IPS DF 19.7 (cell line): ENCODE results near the gene PITPNC1.
"Not testable (repeated sequence)": the region's sequence is repeated elsewhere in the genome, so short reads cannot be mapped to it uniquely, and the experiment has no call there.

Experiments used
- DNase-seq: peaks from one replicate; pipeline ENCODE4 v3.0.0-alpha.2; 2013; ENCODE audit warnings: low read depth, low spot score

The PITPNC1 gene

DNA sequence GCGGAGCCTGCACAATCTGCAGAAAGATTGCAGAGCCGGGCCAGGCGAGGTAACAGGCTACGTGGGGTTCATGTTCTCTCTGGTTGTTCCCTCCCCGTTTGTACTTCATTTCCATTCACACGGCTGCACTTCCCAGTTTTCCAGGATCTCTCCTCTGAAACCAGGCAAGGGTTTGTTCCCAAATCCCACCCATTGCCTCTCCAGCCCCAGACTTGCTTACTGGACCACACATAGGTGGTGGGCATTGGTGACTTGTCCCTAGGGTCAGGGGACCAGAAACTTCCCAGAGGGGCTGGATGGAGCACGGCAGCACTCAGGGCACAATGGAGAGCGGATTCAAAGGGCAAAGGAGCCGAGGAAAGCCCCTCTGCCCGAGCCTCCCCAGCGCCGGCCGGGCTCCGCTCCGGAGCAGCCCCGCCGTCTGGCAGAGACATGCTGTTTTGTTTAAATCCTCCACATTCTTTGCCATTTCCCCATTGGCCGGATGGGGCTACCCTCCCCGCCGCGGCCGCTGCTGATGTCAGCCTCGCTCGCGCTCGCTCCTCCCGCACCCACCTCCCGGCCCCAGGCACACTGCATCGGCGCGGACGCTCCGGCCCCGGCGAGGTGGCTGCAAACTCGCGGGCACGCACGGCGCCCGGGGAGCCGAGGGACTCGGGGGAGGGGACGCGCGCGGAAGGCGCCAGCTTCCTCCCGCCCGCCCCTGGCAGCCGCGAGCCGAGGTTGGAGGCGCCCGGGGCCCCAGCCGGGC is at the start of gene PITPNC1:
TSS of gene PITPNC1 (plus strand) at position 545 of the 751 bp plus-strand sequence.
- no peak for DNase-seq

DNA sequence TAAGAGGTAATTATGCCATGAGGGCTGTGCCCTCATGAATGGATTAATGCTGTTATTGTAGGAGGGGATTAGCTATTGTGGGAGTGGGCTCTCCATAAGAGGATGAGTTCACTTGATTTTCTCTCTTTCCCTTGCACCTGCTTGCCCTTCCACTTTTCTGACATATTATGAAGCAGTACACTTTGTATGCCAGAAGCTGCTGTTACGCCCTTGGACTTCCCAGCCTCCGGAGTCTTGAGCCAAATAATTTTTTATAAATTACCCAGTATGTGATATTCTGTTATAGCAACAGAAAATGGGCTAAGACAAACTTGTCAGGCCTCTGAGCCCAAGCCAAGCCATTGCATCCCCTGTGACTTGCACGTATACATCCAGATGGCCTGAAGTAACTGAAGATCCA is 49.1 kb upstream of the PITPNC1 start:
- DNase-seq = no peak

DNA sequence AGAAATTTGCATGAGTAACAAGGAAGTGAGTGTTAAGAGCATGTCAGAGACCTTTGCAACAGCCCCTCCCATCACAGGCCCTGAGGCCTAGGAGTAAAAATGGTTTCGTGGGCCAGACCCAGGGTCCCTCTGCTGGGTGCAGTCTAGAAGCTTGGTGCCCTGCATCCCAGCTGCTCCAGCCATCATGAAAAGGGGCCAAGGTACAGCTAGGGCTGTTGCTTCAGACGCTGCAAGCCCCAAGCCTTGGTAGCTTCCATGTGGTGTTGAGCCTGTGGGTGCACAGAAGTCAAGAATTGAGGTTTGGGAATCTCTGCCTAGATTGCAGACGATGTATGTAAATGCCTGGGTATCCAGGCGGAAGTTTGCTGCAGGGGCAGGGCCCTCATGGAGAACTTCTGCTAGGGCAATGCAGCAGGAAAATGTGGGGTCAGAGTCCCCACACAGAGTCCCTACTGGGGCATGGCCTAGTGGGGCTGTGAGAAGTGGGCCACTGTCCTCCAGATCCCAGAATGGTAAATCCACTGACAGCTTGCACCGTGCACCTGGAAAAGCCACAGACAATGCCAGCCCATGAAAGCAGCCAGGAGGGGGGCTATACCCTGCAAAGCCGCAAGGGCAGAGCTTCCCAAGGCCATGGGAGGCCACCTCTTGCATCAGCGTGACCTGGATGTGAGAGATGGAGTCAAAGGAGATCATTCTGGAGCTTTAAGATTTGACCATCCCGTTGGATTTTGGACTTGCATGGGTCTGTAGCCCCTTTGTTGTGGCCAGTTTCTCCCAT is 45.5 kb upstream of the PITPNC1 start:
- not testable (repeated sequence) for DNase-seq

DNA sequence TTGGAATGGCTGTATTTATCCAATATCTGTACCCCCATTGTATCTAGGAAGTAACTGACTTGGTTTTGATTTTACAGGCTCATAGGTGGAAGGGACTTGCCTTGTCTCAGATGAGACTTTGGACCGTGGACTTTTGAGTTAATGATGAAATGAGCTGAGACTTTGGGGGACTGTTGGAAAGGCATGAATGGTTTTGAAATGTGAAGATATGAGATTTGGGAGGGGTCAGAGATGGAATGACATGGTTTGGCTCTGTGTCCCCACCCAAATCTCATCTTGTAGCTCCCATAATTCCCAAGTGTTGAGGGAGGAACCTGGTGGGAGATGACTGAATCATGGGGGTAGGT is 44.9 kb upstream of the PITPNC1 start:
- not testable (repeated sequence) for DNase-seq

DNA sequence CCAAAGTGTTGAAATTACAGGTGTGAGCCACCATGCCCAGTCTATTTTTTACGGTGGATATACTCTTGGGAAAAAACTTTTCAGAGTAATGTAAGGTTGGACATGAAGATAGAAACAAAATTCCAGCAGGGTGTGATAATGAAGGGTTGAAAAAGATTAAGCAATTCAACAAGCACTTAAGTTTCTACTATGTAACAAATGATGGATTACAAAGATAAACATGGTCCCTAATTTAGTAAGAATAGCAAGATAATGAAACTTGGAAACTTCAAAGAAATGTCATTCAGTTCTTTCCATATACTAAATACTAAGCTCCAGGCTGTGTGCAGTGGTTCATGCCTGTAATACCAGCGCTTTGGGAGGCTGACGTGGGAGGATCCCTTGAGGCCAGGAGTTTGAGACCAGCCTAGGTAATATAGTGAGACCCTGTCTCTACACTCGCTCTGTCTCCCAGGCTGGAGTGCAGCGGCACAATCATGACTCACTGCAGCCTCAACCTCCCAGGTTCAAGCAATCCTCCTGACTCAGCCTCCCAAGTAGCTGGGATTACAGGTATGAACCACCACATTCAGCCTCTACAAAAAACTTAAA is 41.7 kb upstream of the PITPNC1 start:
- DNase-seq = no peak

DNA sequence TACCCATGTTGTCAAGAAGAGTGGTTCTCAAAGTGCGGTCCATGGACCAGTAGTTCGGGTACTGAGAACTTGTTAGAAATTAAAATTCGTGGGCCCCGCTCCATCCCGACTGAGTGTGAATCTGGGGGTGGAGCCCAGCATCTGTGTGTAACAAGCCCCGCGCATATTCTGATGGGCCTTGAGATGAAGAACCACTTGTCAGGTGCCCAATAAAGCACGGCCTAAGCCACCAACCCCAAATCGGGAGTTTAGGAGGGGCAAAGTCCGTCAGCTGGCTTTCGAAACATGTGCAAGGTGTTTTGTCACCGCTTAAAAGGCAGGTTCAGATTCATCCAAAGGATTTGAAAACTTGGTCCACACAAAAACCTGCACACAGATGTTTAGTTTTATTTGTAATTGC is 40.2 kb upstream of the PITPNC1 start:
- no peak for DNase-seq

DNA sequence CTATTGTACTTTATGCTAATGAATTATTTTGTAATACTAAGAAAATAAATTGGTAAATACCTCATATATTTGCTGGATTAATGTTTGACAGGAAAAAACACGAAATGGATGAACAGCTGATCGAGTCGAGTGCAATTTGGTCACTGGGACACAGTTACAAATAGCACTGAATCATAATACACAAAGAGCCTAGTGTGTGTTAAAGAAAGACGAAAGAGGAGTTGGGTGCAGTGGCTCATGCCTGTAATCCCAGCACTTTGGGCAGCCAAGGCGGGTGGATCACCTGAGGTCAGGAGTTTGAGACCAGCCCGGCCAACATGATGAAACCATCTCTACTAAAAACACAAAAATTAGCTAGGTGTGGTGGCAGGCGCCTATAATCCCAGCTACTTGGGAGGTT is 38.7 kb upstream of the PITPNC1 start:
- not testable (repeated sequence) for DNase-seq

DNA sequence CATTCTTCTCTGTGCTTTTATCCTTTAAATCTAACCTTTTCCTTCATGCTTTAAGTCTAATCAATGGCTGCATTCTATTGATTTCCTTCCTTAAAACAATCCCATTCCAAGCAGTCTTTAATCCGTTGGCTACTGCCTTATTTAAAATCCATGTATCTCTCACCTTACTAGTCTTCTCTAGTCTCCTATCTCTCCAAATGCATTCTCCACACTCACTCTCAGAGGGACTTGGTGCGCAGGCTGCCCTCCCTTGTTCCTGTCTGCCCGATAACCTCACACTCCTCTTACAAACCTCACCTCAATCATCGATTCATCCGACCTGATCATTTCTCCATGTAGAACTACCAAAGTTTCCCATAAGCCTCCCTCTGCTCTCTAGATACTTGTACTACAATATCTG is 33.8 kb upstream of the PITPNC1 start:
- DNase-seq = no peak

DNA sequence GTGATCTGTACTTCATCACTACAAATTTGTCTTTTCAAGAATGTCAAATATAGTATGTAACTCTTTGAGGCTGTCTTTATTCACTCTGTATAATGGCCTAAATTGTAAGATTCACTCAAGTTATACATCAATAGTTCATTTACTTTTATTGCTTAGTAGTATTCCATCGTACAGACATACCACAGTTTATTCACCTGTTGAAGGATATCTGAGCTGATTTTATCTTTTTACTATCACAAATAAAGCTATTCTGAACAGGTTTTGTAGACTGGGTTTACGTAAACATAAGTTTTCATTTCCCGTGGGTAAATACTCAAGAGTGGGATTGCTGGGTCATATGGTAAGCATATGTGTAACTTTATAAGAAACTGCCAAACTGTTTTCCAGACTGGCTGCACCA is 29.3 kb upstream of the PITPNC1 start:
- no peak for DNase-seq

DNA sequence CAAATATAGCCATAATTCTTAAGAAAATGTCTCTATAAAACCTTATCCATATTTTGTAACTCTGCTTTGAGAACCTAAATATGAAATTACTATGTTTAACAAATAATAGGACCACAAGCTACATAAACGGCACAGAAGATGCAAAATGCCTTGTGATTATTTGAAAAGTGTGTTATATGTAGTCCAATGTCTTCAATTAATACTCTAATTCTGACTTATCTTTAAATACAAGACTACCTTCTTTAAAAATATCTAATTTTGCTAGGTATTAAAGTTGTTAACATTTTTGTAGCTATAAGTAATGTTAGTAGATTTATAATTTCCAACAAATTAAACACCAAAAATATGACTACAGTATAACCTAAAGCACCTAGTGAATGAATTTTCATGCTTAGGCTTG is 27.7 kb upstream of the PITPNC1 start:
- no peak for DNase-seq

DNA sequence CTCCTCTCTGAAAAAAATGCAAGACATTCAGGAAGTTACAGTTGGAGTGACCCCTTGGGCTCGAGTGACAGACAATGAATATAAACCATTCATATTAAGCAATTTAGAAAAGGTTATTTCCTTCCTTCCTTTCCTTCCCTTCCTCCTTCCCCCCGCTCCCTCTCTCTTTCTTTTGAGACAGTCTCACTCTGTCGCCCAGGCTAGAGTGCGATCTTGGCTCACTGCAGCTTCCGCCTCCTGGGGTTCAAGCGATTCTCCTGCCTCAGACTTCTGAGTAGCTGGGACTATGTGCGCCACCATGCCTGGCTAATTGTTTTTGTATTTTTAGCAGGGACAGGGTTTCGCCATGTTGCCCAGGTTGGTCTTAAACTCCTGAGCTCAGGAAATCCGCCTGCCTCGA is 23.9 kb upstream of the PITPNC1 start:
- no peak for DNase-seq

DNA sequence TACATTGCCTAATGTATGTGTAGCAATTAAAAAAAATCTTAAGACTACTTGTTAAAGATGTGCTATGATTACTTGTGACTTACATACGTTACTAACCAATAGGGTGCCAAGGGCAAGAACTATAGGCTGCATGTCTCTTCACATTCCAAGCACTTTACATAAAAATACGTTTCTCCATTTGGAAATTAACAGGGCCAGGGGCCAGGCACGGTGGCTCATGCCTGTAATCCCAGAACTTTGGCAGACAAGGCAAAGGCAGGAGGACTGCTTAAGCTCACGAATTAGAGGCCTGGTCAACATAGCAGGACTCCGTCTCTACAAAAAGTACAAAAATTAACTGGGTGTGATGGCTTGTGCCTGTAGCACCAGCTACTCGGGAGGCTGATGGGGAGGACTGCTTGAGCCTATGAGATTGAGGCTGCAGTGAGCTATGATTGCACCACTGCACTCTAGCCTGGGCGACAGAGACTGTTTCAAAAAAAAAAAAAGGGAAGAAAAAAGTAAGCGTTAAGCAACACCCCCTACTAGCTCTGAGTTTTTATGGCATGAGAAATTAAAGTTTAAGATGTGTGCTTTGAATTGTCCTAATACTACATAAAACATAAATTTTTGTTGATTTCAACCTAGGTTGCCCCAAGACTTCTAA is 23.0 kb upstream of the PITPNC1 start:
- DNase-seq = no peak

DNA sequence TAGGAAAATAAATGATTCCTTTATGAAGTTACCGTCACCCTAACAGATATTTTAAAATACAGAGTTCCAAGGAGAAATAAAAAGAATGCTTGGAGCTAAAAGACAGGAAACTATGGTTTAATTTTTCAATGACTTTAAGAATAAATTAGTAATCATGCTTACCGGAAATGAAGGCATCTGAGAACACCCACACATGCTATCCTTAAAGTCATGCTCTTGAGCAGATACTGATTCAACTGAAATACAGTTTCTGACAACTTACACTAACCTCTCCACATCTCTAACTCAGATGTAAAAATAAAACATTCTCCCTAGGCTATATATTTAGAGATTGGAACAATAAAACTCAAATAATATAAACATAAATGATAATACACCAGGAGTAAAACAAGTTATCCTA is 18.5 kb upstream of the PITPNC1 start:
- DNase-seq = no peak

DNA sequence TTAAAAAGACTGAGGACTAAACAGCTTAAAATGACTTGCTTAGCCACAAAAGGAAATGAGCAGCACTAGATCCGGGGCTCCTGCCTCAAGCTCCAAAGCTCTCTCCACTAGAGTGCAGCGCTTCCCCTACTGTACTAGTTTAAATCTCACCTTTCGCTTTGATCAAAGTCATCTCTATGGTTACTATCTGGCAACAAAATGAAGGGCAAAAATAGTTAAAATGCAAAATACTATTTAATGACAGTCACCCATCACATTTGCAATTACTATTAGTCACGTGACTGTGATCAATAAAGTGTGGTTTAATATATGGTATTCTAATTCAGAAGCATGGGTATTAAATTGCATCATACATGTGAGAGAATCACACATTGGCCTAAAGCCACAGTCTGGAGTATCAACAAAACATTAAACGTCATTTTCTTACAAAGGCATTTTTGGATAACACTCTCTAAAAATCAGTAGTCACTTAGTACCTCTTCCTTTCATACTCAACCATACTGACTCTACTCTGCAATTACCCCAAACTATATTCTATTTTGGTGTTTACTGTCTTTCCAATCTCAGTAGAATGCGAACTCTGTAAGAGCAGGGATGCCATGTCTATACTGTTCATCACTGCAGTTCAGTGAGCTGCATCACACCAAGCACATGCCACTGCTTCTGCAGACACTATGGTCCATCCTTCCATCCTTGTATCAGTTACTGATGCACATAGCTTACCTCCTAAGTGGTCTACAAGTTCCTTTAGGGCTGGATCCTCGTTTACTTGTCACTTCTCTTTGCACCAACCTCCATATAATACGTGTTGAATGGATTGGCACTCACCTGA is 16.9 kb upstream of the PITPNC1 start:
- no peak for DNase-seq

DNA sequence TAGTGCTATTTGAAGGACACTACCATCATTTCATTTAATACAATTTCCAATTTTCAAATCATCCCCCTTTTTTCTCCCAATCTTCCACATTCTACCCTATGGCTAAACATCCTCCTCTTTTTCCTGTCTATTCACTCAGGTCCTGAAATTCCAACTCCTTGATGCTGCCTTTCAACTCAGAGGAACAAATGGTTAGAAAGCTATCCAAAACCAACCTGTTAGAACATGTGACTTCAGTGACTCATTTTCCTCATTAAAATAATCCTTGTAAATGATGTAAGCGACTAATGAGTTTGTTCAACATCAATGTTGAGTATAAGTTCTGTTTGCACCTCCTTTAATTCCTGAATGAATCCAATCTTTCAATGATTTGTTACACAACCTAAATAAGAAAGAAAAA is 16.2 kb upstream of the PITPNC1 start:
- DNase-seq = no peak

DNA sequence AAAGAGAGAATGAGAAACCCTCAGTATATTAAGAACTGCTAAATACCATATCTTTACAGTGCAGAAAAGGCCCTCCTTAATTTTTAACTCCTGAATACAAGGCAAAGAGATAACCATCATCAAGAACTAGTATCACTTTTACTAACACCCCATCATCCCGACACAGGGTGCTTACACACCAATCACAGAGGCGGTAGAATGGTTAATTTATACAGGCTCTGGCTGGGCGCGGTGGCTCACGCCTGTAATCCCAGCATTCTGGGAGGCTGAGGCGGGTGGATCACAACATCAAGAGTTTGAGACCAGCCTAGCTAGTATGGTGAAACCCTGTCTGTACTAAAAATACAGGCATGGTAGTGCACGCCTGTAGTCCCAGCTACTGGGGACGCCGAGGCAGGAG is 14.9 kb upstream of the PITPNC1 start:
- DNase-seq = no peak

DNA sequence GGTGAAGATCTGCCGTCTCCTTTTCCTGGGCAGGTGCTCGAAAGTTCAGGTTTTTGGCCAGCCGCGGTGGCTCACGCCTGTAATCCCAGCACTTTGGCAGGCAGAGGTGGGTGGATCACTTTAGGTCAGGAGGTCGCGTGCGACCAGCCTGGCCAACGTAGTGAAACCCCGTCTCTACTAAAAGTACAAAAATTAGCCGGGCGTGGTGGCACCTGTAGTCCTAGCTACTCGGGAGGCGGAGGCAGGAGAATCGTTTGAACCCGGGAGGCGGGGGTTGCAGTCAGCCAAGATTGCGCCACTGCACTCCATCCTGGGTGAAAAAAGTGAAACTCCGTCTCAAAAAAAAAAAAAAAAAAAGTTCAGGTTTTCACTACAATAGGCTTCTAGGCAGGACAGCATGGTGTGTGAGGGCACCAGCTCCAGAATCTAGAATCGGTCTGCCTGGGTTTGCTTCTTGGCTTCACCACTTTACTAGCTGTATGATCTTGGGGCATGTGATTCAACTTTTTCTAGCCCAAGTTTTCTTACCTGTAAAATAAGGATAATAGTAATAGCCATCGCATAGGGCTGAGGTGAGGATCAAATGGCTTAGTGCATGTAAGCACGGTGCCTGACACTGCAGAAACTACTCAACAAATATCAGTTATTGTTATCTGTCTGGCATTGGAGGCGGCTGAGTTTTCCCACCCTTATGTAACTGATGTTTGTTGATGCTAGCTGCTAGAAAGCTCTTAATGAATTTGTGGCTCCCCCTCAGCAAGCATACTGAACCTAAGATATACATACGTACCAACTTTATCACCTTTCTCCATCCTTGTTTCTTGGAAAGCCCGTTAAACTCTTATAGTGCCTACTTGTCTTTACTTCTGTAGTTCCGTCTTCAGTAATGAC is 12.0 kb upstream of the PITPNC1 start:
- no peak for DNase-seq

DNA sequence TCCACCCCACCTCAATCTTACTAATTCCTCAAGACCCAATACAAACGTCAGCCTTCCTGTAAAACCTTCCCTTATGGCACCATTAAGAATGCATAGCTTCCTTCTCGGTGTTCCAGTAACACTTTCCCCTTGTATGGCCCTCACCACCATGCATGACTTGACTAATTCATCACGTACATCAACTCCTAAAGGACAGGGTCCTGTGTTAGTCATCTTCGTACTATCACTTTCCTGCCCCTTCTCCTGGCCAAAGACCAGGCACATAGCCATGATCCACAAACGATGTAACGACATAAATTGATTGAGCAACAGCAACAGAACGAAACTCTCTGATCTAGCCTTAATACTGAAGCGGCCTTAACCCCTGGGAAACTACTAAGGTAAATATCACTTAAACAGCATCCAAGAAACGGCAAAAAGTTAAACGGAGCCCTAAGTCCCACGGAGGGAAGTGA is 11.3 kb upstream of the PITPNC1 start:
- DNase-seq = no peak

DNA sequence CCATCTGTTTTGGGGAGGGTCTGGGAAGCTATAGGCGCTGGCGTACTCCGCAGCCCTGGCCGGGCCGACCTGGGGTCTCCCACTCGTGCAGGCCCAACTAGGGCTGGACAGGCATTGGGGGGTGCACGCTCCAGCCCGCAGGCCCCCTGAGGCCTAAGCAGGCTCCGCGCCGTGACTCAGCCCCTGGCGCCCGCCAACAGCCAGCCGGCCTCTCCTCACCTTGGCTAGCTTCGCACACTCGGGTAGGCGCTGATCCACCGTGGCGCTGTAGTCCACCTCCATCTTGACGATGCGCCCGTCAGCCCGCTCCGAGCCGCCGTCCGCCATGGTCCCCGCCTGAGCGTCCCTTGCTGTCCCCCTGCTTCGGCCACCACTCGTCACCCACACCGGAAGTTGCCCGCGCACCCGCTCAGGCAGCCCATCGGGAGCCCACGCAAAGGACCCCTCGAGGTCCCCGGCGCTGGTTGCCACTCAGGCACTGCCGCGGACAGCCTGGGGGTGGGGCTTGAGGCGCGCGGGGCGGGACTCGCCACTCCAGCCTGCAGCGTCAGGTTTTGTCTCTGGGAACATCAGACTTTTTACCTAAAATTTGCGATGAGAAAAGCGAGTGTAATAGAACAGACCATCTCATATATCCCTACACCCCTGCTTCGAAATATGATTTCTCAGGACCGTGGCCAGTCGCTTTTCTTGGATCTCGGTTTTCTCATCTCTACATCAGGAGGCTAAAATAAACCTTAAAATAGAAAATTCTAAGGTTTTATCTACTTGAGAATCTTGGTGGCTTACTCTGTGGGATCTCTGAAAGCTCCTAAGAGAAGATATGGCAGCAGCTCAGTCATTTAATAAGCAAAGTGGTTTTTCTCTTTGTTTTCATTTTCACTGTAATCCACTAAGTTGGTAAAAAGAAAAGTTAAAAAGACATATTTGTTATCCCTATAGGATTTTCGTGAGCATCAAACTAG is 10.6 kb upstream of the PITPNC1 start, which contains the start of gene PSMD12:
TSS of gene PSMD12 (minus strand) at position 385 of the 965 bp plus-strand sequence. CDS start at position 327, 58 bp downstream.
- DNase-seq = no peak
